Measurements from ENCODE around the gene PUM2.

- TF ChIP-seq ZBTB4 (CRISPR knock-in tag; IDR thresholded peaks at IDR 0.05; ENCODE audit: borderline replicate concordance) (no peak), ZNF3 (CRISPR knock-in tag; IDR thresholded peaks at IDR 0.05) (no peak), ZNF558 (CRISPR knock-in tag; IDR thresholded peaks at IDR 0.05; ENCODE audit: borderline replicate concordance) (no peak), SP1 (IDR thresholded peaks at IDR 0.05) (no peak), SP1 (CRISPR knock-in tag; IDR thresholded peaks at IDR 0.05) (no peak), ZBTB46 (CRISPR knock-in tag; IDR thresholded peaks at IDR 0.05; ENCODE audit: borderline replicate concordance) (no peak), ZBTB26 (CRISPR knock-in tag; IDR thresholded peaks at IDR 0.05; ENCODE audit: borderline replicate concordance) (no peak), KLF9 (CRISPR knock-in tag; IDR thresholded peaks at IDR 0.05; ENCODE audit: low read depth) (no peak), ZBTB1 (CRISPR knock-in tag; IDR thresholded peaks at IDR 0.05; ENCODE audit: borderline replicate concordance) (no peak), ATF3 (CRISPR knock-in tag; IDR thresholded peaks at IDR 0.05) (no peak)
Measured at GRCh38 chr2:20381457-20381856, 30.8 kb upstream of the PUM2 start.
